ENCODE results near the gene PDGFB.

- TF ChIP-seq CTCF (IDR thresholded peaks at IDR 0.05) (no peak), POLR2A (IDR thresholded peaks at IDR 0.05) (no peak)
Observed at GRCh38 chr22:39250838-39251237, 6.1 kb upstream of the PDGFB start.
